DOHH2 (cell line): Measurements from ENCODE around the gene TRAF4.
"Not testable (repeated sequence)": the region's sequence is repeated elsewhere in the genome, so short reads cannot be mapped to it uniquely, and the experiment has no call there.

Experiments used
- H3F3A ChIP-seq: fragments of 200-600 bp; sonication (generic), shearing (Covaris generic); 2 replicates; pipeline ENCODE4 v1.6.0; 2016; ENCODE audit warnings: antibody characterized with exemption, mild to moderate bottlenecking; ENCODE audit not compliant: control insufficient read depth, insufficient read depth
- H3K27ac ChIP-seq: fragments of 200-600 bp; sonication (generic); 2 replicates; pipeline ENCODE4 v1.5.1; 2014; ENCODE audit warnings: low read depth, mild to moderate bottlenecking, low read length, moderate library complexity
- H3K27me3 ChIP-seq: fragments of 200-600 bp; sonication (generic); 2 replicates; pipeline ENCODE4 v1.6.1; 2014; ENCODE audit warnings: mild to moderate bottlenecking, low read length, mixed read lengths; ENCODE audit not compliant: control insufficient read depth
- H3K36me3 ChIP-seq: fragments of 200-600 bp; sonication (generic); 2 replicates; pipeline ENCODE4 v1.6.1; 2014; ENCODE audit warnings: mild to moderate bottlenecking, low read length, moderate library complexity, mixed read lengths; ENCODE audit not compliant: control insufficient read depth
- H3K4me1 ChIP-seq: fragments of 200-600 bp; sonication (generic); 2 replicates; pipeline ENCODE4 v1.6.1; 2014; ENCODE audit warnings: mild to moderate bottlenecking, low read length, mixed read lengths; ENCODE audit not compliant: control insufficient read depth
- H3K4me2 ChIP-seq: fragments of 200-600 bp; sonication (generic); 2 replicates; pipeline ENCODE4 v1.6.0; 2014; ENCODE audit warnings: mild to moderate bottlenecking, low read length, moderate library complexity
- H3K4me3 ChIP-seq: fragments of 200-600 bp; sonication (generic); 2 replicates; pipeline ENCODE4 v1.5.1; 2014; ENCODE audit warnings: mild to moderate bottlenecking, low read length, mixed read lengths
- H3K79me2 ChIP-seq: fragments of 200-600 bp; sonication (generic); 2 replicates; pipeline ENCODE4 v1.6.1; 2014; ENCODE audit warnings: mild to moderate bottlenecking, low read length, mixed read lengths; ENCODE audit not compliant: control insufficient read depth
- H3K9me2 ChIP-seq: fragments of 200-600 bp; sonication (generic); replicated peaks from 2 replicates; pipeline ENCODE4 v1.6.1; 2014; ENCODE audit warnings: mild to moderate bottlenecking, low read length, mixed read lengths; ENCODE audit not compliant: control insufficient read depth
- H3K9me3 ChIP-seq: fragments of 200-600 bp; sonication (generic); 2 replicates; pipeline ENCODE4 v1.6.1; 2014; ENCODE audit warnings: antibody characterized with exemption, low read length, mixed read lengths; ENCODE audit not compliant: control insufficient read depth, insufficient read depth
- H4K20me1 ChIP-seq: fragments of 200-600 bp; sonication (generic); 2 replicates; pipeline ENCODE4 v1.6.0; 2014; ENCODE audit warnings: low read depth, mild to moderate bottlenecking, antibody characterized with exemption, low read length, moderate library complexity; ENCODE audit not compliant: control insufficient read depth, insufficient read depth
- CTCF ChIP-seq: fragments of 200-600 bp; sonication (generic); IDR thresholded peaks from one replicate; pipeline ENCODE4 v1.5.1; 2014; ENCODE audit warnings: antibody characterized with exemption, mild to moderate bottlenecking, low read depth, low read length; ENCODE audit not compliant: poor library complexity, severe bottlenecking
- EZH2phosphoT487 ChIP-seq: fragments of 200-600 bp; sonication (generic); IDR thresholded peaks from 2 replicates; pipeline ENCODE4 v1.6.1; 2017; ENCODE audit warnings: borderline replicate concordance, mild to moderate bottlenecking, antibody characterized with exemption, low read length, moderate library complexity, mixed read lengths

Gene TRAF4

GRCh38 chr17:28733346-28733745 is 10.5 kb upstream of the TRAF4 start:
- Histone ChIP-seq H3K4me1 (peaks cover 26% of the 10 kb centered on the region), H3F3A (peaks cover 9% of the 10 kb centered on the region), H3K4me2 (no peak overlapping the region), H3K36me3 (peaks cover 16% of the 10 kb centered on the region), H3K27me3 (no peaks in the 10 kb centered on the region), H4K20me1 (no peaks in the 10 kb centered on the region), H3K79me2 (peaks cover 13% of the 10 kb centered on the region), H3K27ac (no peak overlapping the region), H3K4me3 (no peak overlapping the region), H3K9me2 (no peaks in the 10 kb centered on the region), H3K9me3 (peaks cover 5% of the 10 kb centered on the region; the same call in 1 of the 2 replicates)
- TF ChIP-seq CTCF (no peak), EZH2phosphoT487 (no peak)

DNA sequence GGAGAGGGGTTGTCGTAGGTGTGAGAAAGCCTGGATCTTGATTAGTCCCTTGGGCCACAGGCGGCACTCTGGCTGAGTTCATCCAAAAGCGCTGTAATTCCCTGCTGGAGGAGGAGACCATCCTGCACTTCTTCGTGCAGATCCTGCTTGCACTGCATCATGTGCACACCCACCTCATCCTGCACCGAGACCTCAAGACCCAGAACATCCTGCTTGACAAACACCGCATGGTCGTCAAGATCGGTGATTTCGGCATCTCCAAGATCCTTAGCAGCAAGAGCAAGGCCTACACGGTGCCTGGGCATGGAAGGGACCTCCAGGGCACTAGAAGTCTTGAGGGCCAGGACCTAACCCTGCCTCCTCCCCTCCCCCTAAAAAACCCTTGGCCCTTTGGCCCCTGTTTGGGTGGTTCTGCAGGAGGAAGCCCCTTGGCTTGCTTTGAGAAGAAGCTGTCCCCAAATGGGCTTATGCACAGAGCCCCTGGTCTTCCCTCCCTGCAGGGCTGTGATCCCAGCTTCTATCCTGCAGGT is 9.0 kb upstream of the TRAF4 start:
- TF ChIP-seq CTCF (no peak), EZH2phosphoT487 (no peak)
- no peaks in the 10 kb centered on the region for H3K9me2 ChIP-seq
- no peaks in the 10 kb centered on the region for H4K20me1 ChIP-seq
- no peaks in the 10 kb centered on the region for H3K27me3 ChIP-seq
- H3K27ac ChIP-seq = no peak overlapping the region
- H3K4me3 ChIP-seq = no peak overlapping the region
- H3K9me3 ChIP-seq = peaks cover 5% of the 10 kb centered on the region; the same call in 1 of the 2 replicates
- H3F3A ChIP-seq = peaks cover 10% of the 10 kb centered on the region
- H3K4me2 ChIP-seq = no peak overlapping the region
- H3K36me3 ChIP-seq = peaks cover 30% of the 10 kb centered on the region
- H3K4me1 ChIP-seq = peaks cover 30% of the 10 kb centered on the region
- H3K79me2 ChIP-seq = peaks cover 21% of the 10 kb centered on the region

GRCh38 chr17:28735242-28735722 is 8.5 kb upstream of the TRAF4 start:
- no peak overlapping the region for H3K4me2 ChIP-seq
- H3K9me2 ChIP-seq = no peaks in the 10 kb centered on the region

DNA sequence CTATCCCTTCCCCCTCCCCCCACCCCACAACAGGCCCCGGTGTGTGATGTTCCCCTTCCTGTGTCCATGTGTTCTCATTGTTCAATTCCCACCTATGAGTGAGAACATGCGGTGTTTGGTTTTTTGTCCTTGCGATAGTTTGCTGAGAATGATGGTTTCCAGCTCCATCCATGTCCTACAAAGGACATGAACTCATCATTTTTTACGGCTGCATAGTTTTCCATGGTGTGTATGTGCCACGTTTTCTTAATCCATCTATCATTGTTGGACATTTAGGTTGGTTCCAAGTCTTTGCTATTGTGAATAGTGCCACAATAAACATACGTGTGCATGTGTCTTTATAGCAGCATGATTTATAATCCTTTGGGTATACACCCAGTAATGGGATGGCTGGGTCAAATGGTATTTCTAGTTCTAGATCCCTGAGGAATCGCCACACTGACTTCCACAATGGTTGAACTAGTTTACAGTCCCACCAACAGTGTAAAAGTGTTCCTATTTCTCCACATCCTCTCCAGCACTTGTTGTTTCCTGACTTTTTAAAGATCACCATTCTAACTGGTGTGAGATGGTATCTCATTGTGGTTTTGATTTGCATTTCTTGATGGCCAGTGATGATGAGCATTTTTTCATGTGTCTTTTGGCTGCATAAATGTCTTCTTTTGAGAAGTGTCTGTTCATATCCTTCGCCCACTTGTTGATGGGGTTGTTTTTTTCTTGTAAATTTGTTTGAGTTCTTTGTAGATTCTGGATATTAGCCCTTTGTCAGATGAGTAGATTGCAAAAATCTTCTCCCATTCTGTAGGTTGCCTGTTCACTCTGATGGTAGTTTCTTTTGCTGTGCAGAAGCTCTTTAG is 7.7 kb upstream of the TRAF4 start:
- not testable (repeated sequence) for H4K20me1 ChIP-seq

More at GRCh38 chr17:28735242-28735722, 8.5 kb upstream of the TRAF4 start:
- TF ChIP-seq CTCF (no peak), EZH2phosphoT487 (no peak)
- Histone ChIP-seq H4K20me1 (no peaks in the 10 kb centered on the region), H3K4me3 (no peak overlapping the region), H3K27ac (no peak overlapping the region), H3K27me3 (no peaks in the 10 kb centered on the region), H3K4me1 (peaks cover 33% of the 10 kb centered on the region), H3K36me3 (peaks cover 31% of the 10 kb centered on the region), H3F3A (peaks cover 10% of the 10 kb centered on the region), H3K79me2 (peaks cover 19% of the 10 kb centered on the region), H3K9me3 (peaks cover 5% of the 10 kb centered on the region; the same call in 1 of the 2 replicates)

More for the DNA sequence above, 7.7 kb upstream of the TRAF4 start:
- H3K9me2 ChIP-seq, H3K27me3 ChIP-seq, H3K4me3 ChIP-seq, H3K27ac ChIP-seq, H3K9me3 ChIP-seq, H3K4me2 ChIP-seq: not testable (repeated sequence)
- H3K79me2 ChIP-seq = peaks cover 28% of the 10 kb centered on the region
- H3F3A ChIP-seq = peaks cover 17% of the 10 kb centered on the region
- H3K36me3 ChIP-seq = peaks cover 39% of the 10 kb centered on the region
- H3K4me1 ChIP-seq = peaks cover 41% of the 10 kb centered on the region
